ENCODE measurements around the gene C4orf50.

C4orf50 gene

DNA sequence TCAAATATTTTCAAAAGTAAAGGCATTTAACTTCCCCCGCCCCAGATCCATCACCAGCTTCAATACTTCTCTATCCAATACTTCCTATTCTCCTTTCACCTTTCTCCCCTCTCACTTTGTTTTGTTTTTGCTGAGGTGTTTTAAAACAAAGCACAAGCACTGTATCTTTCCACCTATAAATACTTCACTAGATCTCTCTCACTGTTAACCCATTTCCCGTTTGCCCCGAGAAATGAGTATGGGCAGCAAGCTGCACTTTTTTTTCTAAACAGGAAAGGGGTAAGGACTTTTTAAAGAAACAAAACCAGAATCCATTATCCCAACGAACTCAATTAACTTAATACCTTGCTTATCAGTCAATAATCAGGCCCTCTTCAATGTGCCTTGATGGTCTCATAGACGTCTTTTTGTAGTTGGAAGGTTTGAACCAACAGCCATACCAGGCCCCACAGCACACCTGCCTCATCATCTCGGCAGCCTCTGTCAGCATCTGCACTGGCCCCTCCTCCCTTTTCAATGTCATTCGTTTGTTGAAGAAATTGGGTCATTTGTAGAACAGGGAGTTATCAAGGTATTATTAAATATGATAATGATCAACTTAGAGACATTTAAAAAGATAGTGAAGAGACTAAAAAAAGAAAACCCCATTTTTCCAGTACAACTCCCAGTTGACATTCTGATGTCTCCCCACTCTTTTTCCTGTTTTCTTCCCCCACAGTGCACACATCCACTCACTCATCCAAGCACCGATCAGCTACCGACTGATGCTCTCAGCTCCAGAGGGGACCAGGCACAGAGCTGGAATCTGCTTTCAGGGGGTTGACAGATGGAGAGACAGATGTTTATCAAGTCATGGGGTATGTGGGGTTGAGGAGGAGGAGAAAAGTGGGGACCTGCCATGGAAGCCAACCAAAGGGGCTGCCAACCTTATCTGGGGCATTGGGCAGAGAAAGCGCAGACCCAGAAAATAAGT is 151.1 kb downstream of the C4orf50 start:
- Histone ChIP-seq H3K4me1 (ENCODE audit: low read length) (peaks cover 17% of the 10 kb centered on the region), H3K9me3 (replicated peaks; ENCODE audit: insufficient read depth, low read length) (no peaks in the 10 kb centered on the region), H3K4me3 (ENCODE audit: low read length) (peak overlapping the region; percentile 13; the same call in 1 of the 2 replicates), H3K27ac (ENCODE audit: low read length) (peak overlapping the region; percentile 69; the same call in 1 of the 2 replicates), H3K9me2 (replicated peaks; ENCODE audit: insufficient read depth, low read length) (no peaks in the 10 kb centered on the region), H3K9ac (ENCODE audit: low read length) (peak overlapping the region; percentile 17; the same call in 1 of the 2 replicates), H4K20me1 (ENCODE audit: insufficient read depth, low read length) (no peaks in the 10 kb centered on the region), H3K27me3 (replicated peaks; ENCODE audit: insufficient read depth, low read length) (no peaks in the 10 kb centered on the region), H3F3A (ENCODE audit: insufficient read depth, low read length) (peaks cover 16% of the 10 kb centered on the region), H3K4me2 (ENCODE audit: low read depth, low read length) (peak overlapping the region; percentile 60), H3K79me2 (ENCODE audit: low read length) (no peaks in the 10 kb centered on the region), H3K36me3 (replicated peaks; ENCODE audit: insufficient read depth, low read length) (no peaks in the 10 kb centered on the region), H2AFZ (ENCODE audit: low read length) (peak overlapping the region; percentile 39)
- DNase-seq = peak; percentile 57
- TF ChIP-seq EZH2 (optimal IDR thresholded peaks at IDR 0.05; ENCODE audit: low read depth, low read length) (no peak), EZH2phosphoT487 (IDR thresholded peaks at IDR 0.05; ENCODE audit: low read length) (no peak)
- TF ChIP-seq, protein P1, sequence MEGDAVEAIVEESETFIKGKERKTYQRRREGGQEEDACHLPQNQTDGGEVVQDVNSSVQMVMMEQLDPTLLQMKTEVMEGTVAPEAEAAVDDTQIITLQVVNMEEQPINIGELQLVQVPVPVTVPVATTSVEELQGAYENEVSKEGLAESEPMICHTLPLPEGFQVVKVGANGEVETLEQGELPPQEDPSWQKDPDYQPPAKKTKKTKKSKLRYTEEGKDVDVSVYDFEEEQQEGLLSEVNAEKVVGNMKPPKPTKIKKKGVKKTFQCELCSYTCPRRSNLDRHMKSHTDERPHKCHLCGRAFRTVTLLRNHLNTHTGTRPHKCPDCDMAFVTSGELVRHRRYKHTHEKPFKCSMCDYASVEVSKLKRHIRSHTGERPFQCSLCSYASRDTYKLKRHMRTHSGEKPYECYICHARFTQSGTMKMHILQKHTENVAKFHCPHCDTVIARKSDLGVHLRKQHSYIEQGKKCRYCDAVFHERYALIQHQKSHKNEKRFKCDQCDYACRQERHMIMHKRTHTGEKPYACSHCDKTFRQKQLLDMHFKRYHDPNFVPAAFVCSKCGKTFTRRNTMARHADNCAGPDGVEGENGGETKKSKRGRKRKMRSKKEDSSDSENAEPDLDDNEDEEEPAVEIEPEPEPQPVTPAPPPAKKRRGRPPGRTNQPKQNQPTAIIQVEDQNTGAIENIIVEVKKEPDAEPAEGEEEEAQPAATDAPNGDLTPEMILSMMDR (IDR thresholded peaks at IDR 0.05; ENCODE audit: low read length) = no peak

DNA sequence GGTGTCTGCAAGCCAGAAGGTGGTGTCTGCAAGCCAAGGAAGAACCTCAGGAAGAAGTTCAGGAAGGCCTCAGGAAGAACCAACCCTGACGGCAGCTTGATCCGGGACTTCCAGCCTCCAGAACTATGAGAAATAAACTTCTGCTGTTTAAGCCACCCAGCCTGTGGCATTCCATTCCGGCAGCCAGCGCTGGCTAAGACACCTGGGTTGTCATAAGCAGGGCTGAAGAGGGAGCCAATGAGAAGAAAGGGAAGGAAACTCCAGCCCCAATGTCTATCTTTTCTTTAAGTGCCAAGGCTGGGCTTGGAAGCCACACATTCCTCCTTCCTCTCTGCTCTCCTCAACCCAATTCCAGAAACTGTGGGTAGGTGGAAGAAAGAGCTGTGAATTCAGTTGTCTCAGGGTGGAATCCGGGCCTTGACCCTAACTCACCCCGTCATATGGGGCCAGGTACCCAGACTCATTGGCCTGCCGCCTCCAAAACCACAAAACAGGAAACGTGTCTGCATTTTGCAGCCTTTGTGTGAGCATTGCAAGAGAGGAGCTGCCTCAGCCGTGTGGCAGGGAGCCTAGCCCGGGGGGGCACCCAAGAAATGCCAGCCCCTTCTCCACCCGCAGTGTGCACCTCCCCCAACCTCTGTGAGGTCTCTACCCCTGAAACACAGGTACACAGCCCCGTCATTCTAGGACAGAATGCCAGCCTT is 152.2 kb downstream of the C4orf50 start:
- Histone ChIP-seq H2AFZ (ENCODE audit: low read length) (peak overlapping the region; percentile 81), H3K27me3 (replicated peaks; ENCODE audit: insufficient read depth, low read length) (no peaks in the 10 kb centered on the region), H3K4me2 (ENCODE audit: low read depth, low read length) (peak overlapping the region; percentile 60), H3K27ac (ENCODE audit: low read length) (peak overlapping the region; percentile 69), H3K9me3 (replicated peaks; ENCODE audit: insufficient read depth, low read length) (no peaks in the 10 kb centered on the region), H3K36me3 (replicated peaks; ENCODE audit: insufficient read depth, low read length) (no peaks in the 10 kb centered on the region), H3K4me3 (ENCODE audit: low read length) (peak overlapping the region; percentile 50), H3K9me2 (replicated peaks; ENCODE audit: insufficient read depth, low read length) (no peaks in the 10 kb centered on the region), H3K9ac (ENCODE audit: low read length) (peak overlapping the region; percentile 47; the same call in 1 of the 2 replicates), H3K79me2 (ENCODE audit: low read length) (no peaks in the 10 kb centered on the region), H4K20me1 (ENCODE audit: insufficient read depth, low read length) (no peaks in the 10 kb centered on the region), H3K4me1 (ENCODE audit: low read length) (peaks cover 17% of the 10 kb centered on the region), H3F3A (ENCODE audit: insufficient read depth, low read length) (peaks cover 16% of the 10 kb centered on the region)
- peak; percentile 89 for DNase-seq
- TF ChIP-seq, protein P1 (IDR thresholded peaks at IDR 0.05; ENCODE audit: low read length) = 0 out of 2 replicates have a peak, but pooled peaks have one; percentile 8
- no peak for TF ChIP-seq EZH2phosphoT487 (IDR thresholded peaks at IDR 0.05; ENCODE audit: low read length)

DNA sequence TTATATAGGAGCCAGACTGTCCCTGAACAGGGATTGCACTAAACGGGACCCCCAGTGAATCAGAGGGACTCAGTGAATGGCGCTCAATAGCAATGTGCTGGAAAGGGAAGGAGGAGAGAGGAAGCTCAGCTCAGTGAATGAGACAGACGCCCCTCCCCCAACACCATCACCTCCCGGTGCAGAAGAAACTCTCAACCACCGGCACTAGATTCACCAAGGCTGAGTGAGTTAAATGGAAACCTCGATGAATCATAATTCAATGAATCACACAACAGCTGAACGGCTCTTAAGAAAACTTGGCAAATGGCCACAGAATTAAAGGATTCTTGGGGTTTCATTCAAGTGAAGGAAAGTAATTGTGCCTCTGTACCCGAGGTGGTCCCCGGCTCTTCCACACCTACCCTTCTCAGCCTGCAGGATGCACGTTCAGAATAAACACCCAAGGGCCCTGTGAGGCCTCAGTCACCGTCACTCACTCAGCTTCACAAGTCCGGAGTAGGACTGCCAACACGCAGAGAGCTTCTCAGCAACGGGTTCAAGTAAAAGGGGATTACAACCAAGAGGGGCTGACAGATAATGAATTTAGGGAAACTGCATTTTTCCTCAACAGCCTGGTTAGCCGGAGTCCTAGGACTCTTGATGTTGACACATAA is 154.6 kb downstream of the C4orf50 start:
- no peaks in the 10 kb centered on the region for H3K79me2 ChIP-seq (ENCODE audit: low read length)
- H3K4me2 ChIP-seq (ENCODE audit: low read depth, low read length) = no peak overlapping the region
- DNase-seq = peak; percentile 6

More for the DNA sequence above, 154.6 kb downstream of the C4orf50 start:
- Histone ChIP-seq H2AFZ (ENCODE audit: low read length) (no peak overlapping the region), H3F3A (ENCODE audit: insufficient read depth, low read length) (peaks cover 16% of the 10 kb centered on the region), H3K27me3 (replicated peaks; ENCODE audit: insufficient read depth, low read length) (no peaks in the 10 kb centered on the region), H3K9me2 (replicated peaks; ENCODE audit: insufficient read depth, low read length) (no peaks in the 10 kb centered on the region), H3K4me1 (ENCODE audit: low read length) (peaks cover 17% of the 10 kb centered on the region), H3K9me3 (replicated peaks; ENCODE audit: insufficient read depth, low read length) (no peaks in the 10 kb centered on the region), H3K36me3 (replicated peaks; ENCODE audit: insufficient read depth, low read length) (no peaks in the 10 kb centered on the region), H3K9ac (ENCODE audit: low read length) (no peak overlapping the region), H3K4me3 (ENCODE audit: low read length) (no peak overlapping the region), H4K20me1 (ENCODE audit: insufficient read depth, low read length) (no peaks in the 10 kb centered on the region), H3K27ac (ENCODE audit: low read length) (no peak overlapping the region)
- no peak for TF ChIP-seq EZH2 (optimal IDR thresholded peaks at IDR 0.05; ENCODE audit: low read depth, low read length)
- no peak for TF ChIP-seq EZH2phosphoT487 (IDR thresholded peaks at IDR 0.05; ENCODE audit: low read length)
- TF ChIP-seq, protein P1 (IDR thresholded peaks at IDR 0.05; ENCODE audit: low read length) = no peak
